ENCODE data around the gene ZNF414.

The ZNF414 gene

DNA sequence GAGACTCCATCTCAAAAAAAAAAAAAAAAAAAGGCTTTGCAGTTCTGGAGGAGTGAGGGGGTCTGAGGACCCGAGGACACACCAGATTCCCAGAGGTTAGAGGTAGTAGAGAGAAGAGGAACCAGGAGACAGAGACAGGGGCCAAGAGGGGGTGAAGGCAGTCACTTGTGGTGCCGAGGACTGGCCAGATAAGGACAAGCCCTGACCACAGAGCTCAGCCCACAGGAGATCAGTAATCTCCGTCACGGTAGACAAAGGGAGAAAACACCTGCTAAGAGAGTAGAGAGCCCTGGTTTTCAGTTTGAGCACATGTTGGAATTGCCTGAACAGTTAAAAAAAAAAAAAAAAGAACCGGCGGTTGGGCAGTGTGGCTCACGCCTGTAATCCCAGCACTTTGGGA, 9.8 kb downstream of the ZNF414 start:
- in situ Hi-C loops (cut with HindIII; ENCODE audit: low sequenced_read_pairs) = no loop called here
- H3K4me3 ChIP-seq (ENCODE audit: low read depth, low read length) = no peak overlapping the region
- no peak for DNase-seq (ENCODE audit: low read depth)
- TF ChIP-seq, protein P1, sequence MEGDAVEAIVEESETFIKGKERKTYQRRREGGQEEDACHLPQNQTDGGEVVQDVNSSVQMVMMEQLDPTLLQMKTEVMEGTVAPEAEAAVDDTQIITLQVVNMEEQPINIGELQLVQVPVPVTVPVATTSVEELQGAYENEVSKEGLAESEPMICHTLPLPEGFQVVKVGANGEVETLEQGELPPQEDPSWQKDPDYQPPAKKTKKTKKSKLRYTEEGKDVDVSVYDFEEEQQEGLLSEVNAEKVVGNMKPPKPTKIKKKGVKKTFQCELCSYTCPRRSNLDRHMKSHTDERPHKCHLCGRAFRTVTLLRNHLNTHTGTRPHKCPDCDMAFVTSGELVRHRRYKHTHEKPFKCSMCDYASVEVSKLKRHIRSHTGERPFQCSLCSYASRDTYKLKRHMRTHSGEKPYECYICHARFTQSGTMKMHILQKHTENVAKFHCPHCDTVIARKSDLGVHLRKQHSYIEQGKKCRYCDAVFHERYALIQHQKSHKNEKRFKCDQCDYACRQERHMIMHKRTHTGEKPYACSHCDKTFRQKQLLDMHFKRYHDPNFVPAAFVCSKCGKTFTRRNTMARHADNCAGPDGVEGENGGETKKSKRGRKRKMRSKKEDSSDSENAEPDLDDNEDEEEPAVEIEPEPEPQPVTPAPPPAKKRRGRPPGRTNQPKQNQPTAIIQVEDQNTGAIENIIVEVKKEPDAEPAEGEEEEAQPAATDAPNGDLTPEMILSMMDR (IDR thresholded peaks at IDR 0.05; ENCODE audit: low read depth, low read length, missing control alignments) = no peak

DNA sequence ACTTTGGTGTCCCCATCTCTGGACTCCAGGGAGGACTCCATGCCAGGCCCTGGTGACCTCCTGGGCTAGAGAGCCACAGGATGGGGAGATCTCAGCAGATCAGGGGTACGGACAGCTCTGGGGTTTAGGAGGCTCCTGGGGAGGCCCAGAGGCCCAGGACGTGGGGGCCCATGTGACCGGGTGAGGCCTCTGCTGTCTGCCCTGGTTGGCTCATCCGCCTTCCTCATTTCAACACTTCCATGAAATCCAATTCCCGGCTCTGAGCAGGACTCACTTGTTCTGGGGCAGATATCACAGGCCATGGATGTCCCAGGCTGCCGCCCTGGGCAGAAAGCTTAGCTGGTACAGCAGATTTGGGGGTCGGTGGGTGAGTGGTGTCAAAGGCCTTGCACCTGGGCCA, 10.5 kb downstream of the ZNF414 start:
- TF ChIP-seq, protein P1 (IDR thresholded peaks at IDR 0.05; ENCODE audit: low read depth, low read length, missing control alignments) = no peak
- no peak for DNase-seq (ENCODE audit: low read depth)
- no peak overlapping the region for H3K4me3 ChIP-seq (ENCODE audit: low read depth, low read length)
- in situ Hi-C loops (cut with HindIII; ENCODE audit: low sequenced_read_pairs) = no loop called here

DNA sequence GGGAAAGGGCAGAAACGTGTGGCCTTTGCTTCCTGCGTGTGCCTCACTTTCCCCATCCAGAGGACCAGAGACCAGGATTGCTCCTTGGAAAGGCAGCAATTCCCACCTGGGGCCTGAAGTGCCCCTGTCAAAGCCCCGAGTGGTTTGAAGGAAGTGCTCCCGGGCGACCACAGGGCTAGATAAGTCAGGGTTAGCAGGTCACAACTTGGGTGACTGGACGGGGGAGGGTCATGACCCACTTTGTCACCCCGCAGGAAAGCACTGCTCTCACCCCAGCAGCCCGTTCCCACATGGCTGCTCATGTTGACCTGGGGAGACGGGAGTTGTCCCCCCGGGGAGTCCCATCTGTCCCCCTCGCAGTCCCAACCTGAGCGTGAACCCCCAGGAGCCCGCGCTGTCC, 12.0 kb downstream of the ZNF414 start:
- TF ChIP-seq, protein P1 (IDR thresholded peaks at IDR 0.05; ENCODE audit: low read depth, low read length, missing control alignments) = no peak
- no peak for DNase-seq (ENCODE audit: low read depth)
- H3K4me3 ChIP-seq (ENCODE audit: low read depth, low read length) = no peak overlapping the region
- in situ Hi-C loops (cut with HindIII; ENCODE audit: low sequenced_read_pairs) = no loop called here

DNA sequence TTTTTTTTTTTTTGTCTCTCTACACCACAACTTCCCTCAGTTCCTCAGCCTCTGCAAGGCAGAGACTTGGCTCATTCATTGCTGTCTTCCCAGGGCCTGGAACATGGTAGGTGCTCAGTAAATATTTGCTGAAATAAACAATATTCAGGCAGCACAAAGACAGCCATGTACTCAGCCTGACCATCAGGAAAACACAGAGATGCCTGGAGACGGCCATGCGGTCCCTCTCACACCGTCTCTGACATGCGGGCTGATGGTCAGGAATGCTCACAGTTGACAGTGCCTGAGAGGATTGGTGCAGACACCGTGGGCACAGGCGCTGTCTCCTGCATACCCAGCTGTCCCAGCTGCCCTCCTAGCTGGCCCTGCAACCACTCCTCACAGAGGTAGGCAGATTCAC, 12.5 kb downstream of the ZNF414 start:
- TF ChIP-seq, protein P1 (IDR thresholded peaks at IDR 0.05; ENCODE audit: low read depth, low read length, missing control alignments) = no peak
- in situ Hi-C loops (cut with HindIII; ENCODE audit: low sequenced_read_pairs) = no loop called here
- DNase-seq (ENCODE audit: low read depth) = no peak
- no peak overlapping the region for H3K4me3 ChIP-seq (ENCODE audit: low read depth, low read length)

DNA sequence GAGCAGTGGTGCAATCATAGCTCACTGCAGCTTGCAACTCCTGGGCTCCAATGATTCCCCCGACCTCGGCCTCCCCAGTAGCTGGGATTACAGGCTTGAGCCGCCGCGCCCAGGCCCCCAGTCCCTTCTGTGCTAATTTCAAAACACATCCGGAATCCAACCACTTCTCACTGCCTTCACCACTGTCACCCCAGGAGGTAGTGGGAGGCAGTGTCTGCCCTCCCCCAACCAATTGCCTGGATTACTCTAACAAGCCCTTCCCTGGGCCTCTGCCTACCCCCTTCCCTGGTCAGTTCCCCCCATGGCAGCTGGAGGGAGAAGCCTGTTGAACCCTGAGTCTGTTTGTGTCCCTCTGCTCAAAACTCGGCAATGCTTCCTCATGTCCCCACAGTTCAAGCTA, 13.8 kb downstream of the ZNF414 start:
- DNase-seq (ENCODE audit: low read depth) = no peak
- in situ Hi-C loops (cut with HindIII; ENCODE audit: low sequenced_read_pairs) = no loop called here
- TF ChIP-seq, protein P1 (IDR thresholded peaks at IDR 0.05; ENCODE audit: low read depth, low read length, missing control alignments) = no peak
- H3K4me3 ChIP-seq (ENCODE audit: low read depth, low read length) = no peak overlapping the region

DNA sequence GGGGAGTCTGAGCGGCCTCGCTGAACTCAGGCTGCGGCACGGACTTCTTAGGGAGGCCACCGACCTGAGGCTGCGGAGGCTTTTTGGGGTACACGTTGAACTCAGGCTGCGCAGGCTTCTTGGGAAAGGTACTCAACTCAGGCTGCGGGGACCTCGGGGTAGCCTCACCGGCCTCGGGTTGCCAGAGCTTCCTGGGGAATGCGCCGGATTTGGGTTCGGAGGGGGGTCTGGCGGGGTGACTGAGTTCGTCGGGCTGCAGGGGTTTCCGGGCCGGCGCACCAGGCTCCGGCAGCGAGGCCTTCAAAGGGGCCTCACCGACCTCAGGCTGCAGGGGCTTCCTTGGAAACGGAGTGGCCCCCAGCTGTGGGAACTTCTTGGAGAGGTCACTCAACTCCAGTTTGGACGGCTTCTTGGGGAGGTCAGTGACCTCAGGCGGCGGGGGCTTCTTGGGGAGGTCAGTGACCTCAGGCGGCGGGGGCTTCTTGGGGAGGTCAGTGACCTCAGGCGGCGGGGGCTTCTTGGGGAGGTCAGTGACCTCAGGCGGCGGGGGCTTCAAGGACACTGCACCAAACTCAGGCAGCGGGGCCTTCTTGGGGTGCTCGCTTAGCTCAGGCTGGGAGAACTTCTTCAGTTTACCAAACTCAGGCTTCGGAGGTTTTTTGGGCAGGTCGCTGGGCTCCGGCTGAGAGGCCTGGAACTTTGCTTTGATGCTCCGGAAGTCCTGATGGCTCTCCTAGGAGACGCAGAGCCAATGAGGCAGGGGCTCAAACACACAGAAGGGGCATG, 14.7 kb downstream of the ZNF414 start:
- TF ChIP-seq, protein P1 (IDR thresholded peaks at IDR 0.05; ENCODE audit: low read depth, low read length, missing control alignments) = no peak
- no peak overlapping the region for H3K4me3 ChIP-seq (ENCODE audit: low read depth, low read length)
- DNase-seq (ENCODE audit: low read depth) = no peak
- in situ Hi-C loops (cut with HindIII; ENCODE audit: low sequenced_read_pairs) = no loop called here

All from astrocyte of the cerebellum (primary cell).